Activated CD4-positive, alpha-beta T cell treated with anti-CD3 and anti-CD28 coated beads, Interleukin-2, amount 10 ng/mL, durations not matched to agents 7 days and 5 days (primary cell): ENCODE measurements around the gene ZGRF1. TPM values are rescaled to one million over a fixed set of nuclear protein-coding genes. Genes with fewer than 3 reads are reported as not detected.
"Not testable (repeated sequence)": the region's sequence is repeated elsewhere in the genome, so short reads cannot be mapped to it uniquely, and the experiment has no call there.

Source experiments
- CTCF ChIA-PET: fragments of 350-600 bp; sonication (Branson Sonifier 250); formaldehyde crosslinking; loops from one replicate; lab custom pipeline; 2021; ENCODE audit warnings: antibody characterized with exemption; lab: Charles Lee
- POLR2A ChIA-PET: fragments of 350-600 bp; sonication (Branson Sonifier 250); formaldehyde crosslinking; loops from one replicate; lab custom pipeline; 2021; ENCODE audit warnings: antibody characterized with exemption; lab: Charles Lee
- DNase-seq: peaks from one replicate; pipeline ENCODE4 v3.0.0-alpha.2; 2020
- H3K27ac Mint-ChIP-seq: one replicate; pipeline ENCODE4 v1.8.0; 2021; ENCODE audit warnings: mild to moderate bottlenecking, moderate library complexity, mixed read lengths
- H3K27me3 Mint-ChIP-seq: one replicate; pipeline ENCODE4 v1.8.0; 2021; ENCODE audit warnings: mixed read lengths
- H3K36me3 Mint-ChIP-seq: one replicate; pipeline ENCODE4 v1.8.0; 2021; ENCODE audit warnings: low read depth, mixed read lengths
- H3K4me1 Mint-ChIP-seq: one replicate; pipeline ENCODE4 v1.8.0; 2021; ENCODE audit warnings: mixed read lengths
- H3K4me3 Mint-ChIP-seq: one replicate; pipeline ENCODE4 v1.8.0; 2021; ENCODE audit warnings: mild to moderate bottlenecking, moderate library complexity, mixed read lengths
- H3K9me3 Mint-ChIP-seq: one replicate; pipeline ENCODE4 v1.8.0; 2021; ENCODE audit warnings: mixed read lengths
- total RNA-seq, 2 experiments: library from RNA; stranded (reverse); gene quantifications; one replicate each; pipeline ENCODE4 v1.2.3, GENCODE V29; 2021

The ZGRF1 gene
- total RNA-seq, 2 experiments from 2014 or later = 38.7 to 40.0 TPM

DNA sequence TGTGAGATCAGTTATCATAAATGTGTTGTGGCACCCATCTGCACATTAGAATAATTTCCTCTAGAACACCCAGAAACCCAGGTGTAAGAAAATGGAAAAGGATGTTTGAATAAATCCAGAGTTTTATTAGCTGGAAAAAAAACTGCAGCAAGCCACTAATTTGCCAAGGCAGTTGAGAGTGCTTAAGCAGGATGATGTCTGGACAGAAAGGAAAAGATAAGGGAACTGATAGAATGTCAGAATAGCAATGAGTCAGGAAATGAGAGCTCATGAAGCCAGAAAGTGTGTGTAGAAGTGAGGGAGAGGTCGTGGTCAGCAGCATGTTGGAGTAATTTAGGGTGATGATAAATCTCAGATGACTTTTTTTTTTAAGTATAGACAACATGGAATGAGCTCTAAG, 105.6 kb downstream of the ZGRF1 start:
- H3K4me1 Mint-ChIP-seq = no peaks in the 10 kb centered on the region
- DNase-seq = no peak
- H3K4me3 Mint-ChIP-seq = no peak overlapping the region
- no peak overlapping the region for H3K27ac Mint-ChIP-seq
- no peaks in the 10 kb centered on the region for H3K36me3 Mint-ChIP-seq
- CTCF ChIA-PET = interaction anchor here (0.7 to 0.9 kb wide), 4 partner anchors 8 to 222 kb away, joined by 3 to 4 read pairs (median 3); no protein-coding TSS in a partner anchor
- H3K9me3 Mint-ChIP-seq = no peaks in the 10 kb centered on the region
- H3K27me3 Mint-ChIP-seq = peaks cover 25% of the 10 kb centered on the region
- POLR2A ChIA-PET = no interaction called here

DNA sequence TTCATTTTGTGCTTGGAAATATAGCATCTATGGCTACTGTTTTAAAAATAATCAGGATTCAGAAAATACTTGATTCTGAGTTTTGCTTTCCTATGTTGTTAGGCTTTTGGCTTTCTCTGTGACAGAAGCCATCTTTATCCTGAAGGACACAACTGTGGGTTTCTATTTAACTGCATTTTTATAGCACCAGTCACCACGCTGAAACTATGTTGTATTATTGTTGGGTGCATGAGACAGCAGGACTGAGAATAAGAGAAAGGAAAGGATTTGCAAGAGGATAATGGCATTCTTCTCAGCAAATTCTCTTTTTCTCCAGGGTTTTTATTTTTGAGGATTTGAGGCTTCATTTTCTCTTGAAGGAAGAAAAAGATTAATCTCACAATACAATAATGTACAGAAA, 110.6 kb downstream of the ZGRF1 start:
- CTCF ChIA-PET = interaction anchor here (2.5 kb wide), 1 partner anchor 9 kb away, joined by 6 read pairs; no protein-coding TSS in a partner anchor
- Mint-ChIP-seq H3K27me3 (peaks cover 64% of the 10 kb centered on the region), H3K4me3 (no peak overlapping the region), H3K27ac (no peak overlapping the region), H3K4me1 (peaks cover 29% of the 10 kb centered on the region), H3K36me3 (peaks cover 3% of the 10 kb centered on the region), H3K9me3 (no peaks in the 10 kb centered on the region)
- no peak for DNase-seq
- POLR2A ChIA-PET = no interaction called here

DNA sequence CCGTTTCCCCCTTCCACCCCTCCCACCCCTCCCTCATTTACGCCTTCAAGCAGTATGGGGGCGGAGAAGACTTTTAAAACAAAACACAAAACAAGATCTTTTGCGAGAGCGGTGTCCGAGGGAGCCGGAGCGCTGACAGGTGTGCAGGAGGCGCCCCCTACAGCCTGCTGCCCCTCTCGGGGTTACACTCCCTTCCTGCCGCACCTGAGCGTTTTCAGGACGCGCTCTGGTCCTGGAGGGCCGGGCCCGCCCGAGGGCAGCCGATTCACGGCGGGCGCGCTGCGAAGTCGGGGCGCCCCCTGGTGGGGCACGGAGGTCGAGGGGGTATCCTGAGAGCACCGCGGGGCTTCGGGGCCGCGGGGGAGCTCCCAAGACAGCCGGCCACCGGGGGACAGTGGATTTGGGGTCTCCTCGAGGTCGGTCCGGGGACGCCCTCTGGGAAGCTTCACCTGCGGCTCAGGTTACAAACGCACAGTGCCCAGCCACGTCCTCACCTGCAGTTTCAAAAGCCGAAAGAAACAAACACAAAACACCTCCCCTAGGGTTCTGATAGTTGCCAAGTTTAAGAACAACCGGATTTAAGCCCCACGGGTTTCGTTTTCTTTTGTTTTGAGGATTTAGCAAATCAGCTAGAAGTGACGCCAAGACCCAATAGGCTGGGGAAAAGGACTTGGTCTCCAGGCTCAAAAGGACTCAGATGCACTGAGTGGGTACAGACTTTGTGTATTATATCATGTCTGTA, 112.8 kb downstream of the ZGRF1 start:
- Mint-ChIP-seq H3K9me3 (peaks cover 2% of the 10 kb centered on the region), H3K27me3 (peaks cover 83% of the 10 kb centered on the region), H3K36me3 (peaks cover 9% of the 10 kb centered on the region), H3K4me1 (peaks cover 45% of the 10 kb centered on the region), H3K4me3 (peak overlapping the region; percentile 64), H3K27ac (no peak overlapping the region)
- ChIA-PET POLR2A (no interaction called here), CTCF (interaction anchor here (0.5 to 4.0 kb wide), 16 partner anchors 8 to 456 kb away, joined by 3 to 45 read pairs (median 3); no protein-coding TSS in a partner anchor)
- DNase-seq = peak; percentile 72

- Mint-ChIP-seq H3K9me3 (peaks cover 2% of the 10 kb centered on the region), H3K4me3 (peak overlapping the region; percentile 64), H3K4me1 (peaks cover 52% of the 10 kb centered on the region), H3K27me3 (peaks cover 86% of the 10 kb centered on the region), H3K27ac (peak overlapping the region; percentile 26), H3K36me3 (peaks cover 9% of the 10 kb centered on the region)
- ChIA-PET CTCF (interaction anchor here (0.9 to 4.0 kb wide), 9 partner anchors 8 to 242 kb away, joined by 3 to 45 read pairs (median 4); no protein-coding TSS in a partner anchor), POLR2A (no interaction called here)
- DNase-seq = peak; percentile 36
Observed at GRCh38 chr4:112523008-112523721, 113.5 kb downstream of the ZGRF1 start.

- H3K27me3 Mint-ChIP-seq = peaks cover 90% of the 10 kb centered on the region
- H3K36me3 Mint-ChIP-seq, DNase-seq, POLR2A ChIA-PET, H3K27ac Mint-ChIP-seq, H3K9me3 Mint-ChIP-seq: not testable (repeated sequence)
- H3K4me3 Mint-ChIP-seq = peak overlapping the region; percentile 64
- CTCF ChIA-PET = interaction anchor here (0.9 to 4.0 kb wide), 5 partner anchors 8 to 216 kb away, joined by 3 to 45 read pairs (median 4); no protein-coding TSS in a partner anchor
- H3K4me1 Mint-ChIP-seq = peaks cover 59% of the 10 kb centered on the region
Observed at GRCh38 chr4:112522431-112522830, 114.3 kb downstream of the ZGRF1 start.

DNA sequence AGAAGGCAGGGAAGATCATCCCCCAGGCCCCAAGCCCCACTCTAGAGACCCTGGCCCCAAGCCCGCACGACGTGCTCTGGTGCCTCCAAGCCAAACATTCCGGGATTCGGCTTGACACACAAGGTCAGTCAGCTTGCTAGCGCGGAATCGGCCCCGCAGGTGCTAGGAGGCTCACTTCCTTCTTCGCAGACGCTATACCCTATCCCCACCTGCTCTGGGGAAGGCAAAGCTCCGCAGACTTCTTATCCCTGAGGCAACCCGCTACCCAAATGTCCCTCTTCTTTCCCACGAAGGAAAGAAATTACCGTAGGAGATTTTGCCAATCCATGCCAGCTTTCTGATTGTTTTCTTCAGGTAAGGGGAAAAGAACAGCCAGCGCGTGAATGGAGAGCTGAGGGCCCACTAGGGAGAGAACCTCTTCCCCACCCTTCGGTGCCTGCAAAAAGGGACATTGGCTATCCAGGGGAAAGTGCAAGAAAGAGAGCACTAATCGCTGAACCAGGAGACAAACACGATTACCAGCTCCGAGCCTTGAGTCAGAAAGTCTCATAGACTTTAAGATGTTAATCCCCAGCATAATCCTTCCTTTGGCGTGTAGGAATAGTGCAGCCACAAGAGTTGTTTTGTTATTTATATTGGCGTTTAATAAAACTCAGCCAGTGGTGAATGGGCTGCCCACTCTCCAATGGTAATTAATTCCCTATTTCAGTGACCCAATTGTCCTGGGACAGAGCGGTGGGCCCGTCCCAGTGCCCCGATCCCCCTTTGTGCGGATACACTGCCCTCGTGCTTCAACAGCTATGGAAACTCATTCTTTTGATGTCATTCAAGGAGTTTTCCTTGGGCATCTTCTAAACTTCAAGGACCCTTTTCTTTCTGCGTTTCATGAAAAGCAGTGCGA, 115.3 kb downstream of the ZGRF1 start:
- CTCF ChIA-PET = interaction anchor here (1.1 to 4.0 kb wide), 3 partner anchors 10 to 11 kb away, joined by 3 to 45 read pairs (median 3); no protein-coding TSS in a partner anchor
- no peak for DNase-seq
- peak overlapping the region; percentile 48 for H3K27ac Mint-ChIP-seq
- H3K4me3 Mint-ChIP-seq = peak overlapping the region; percentile 10
- POLR2A ChIA-PET = no interaction called here
- H3K27me3 Mint-ChIP-seq = peaks cover 88% of the 10 kb centered on the region
- peaks cover 9% of the 10 kb centered on the region for H3K36me3 Mint-ChIP-seq
- peaks cover 2% of the 10 kb centered on the region for H3K9me3 Mint-ChIP-seq
- H3K4me1 Mint-ChIP-seq = peaks cover 68% of the 10 kb centered on the region

GRCh38 chr4:112520598-112521122, 116.0 kb downstream of the ZGRF1 start:
- DNase-seq = no peak
- Mint-ChIP-seq H3K4me1 (peaks cover 73% of the 10 kb centered on the region), H3K9me3 (peaks cover 2% of the 10 kb centered on the region), H3K27me3 (peaks cover 89% of the 10 kb centered on the region), H3K36me3 (peaks cover 9% of the 10 kb centered on the region), H3K4me3 (peak overlapping the region; percentile 10), H3K27ac (peak overlapping the region; percentile 48)
- ChIA-PET CTCF (interaction anchor here (1.1 to 1.8 kb wide), 2 partner anchors 10 to 11 kb away, joined by 3 read pairs; no protein-coding TSS in a partner anchor), POLR2A (no interaction called here)

GRCh38 chr4:112519689-112520597, 116.8 kb downstream of the ZGRF1 start:
- CTCF ChIA-PET = interaction anchor here (1.1 to 1.8 kb wide), 2 partner anchors 10 to 11 kb away, joined by 3 read pairs; no protein-coding TSS in a partner anchor
- Mint-ChIP-seq H3K36me3 (peaks cover 9% of the 10 kb centered on the region), H3K4me3 (peak overlapping the region; percentile 29), H3K9me3 (peaks cover 2% of the 10 kb centered on the region), H3K27me3 (peaks cover 89% of the 10 kb centered on the region), H3K4me1 (peaks cover 76% of the 10 kb centered on the region), H3K27ac (no peak overlapping the region)
- POLR2A ChIA-PET = no interaction called here
- no peak for DNase-seq

- Mint-ChIP-seq H3K4me1 (peaks cover 80% of the 10 kb centered on the region), H3K9me3 (peaks cover 2% of the 10 kb centered on the region), H3K27ac (no peak overlapping the region), H3K36me3 (peaks cover 9% of the 10 kb centered on the region), H3K27me3 (peaks cover 94% of the 10 kb centered on the region), H3K4me3 (no peak overlapping the region)
- DNase-seq = no peak
- ChIA-PET POLR2A (no interaction called here), CTCF (no interaction called here)
Observed at GRCh38 chr4:112518675-112519074, 118.0 kb downstream of the ZGRF1 start.

- H3K9me3 Mint-ChIP-seq = peaks cover 2% of the 10 kb centered on the region
- H3K4me1 Mint-ChIP-seq = peaks cover 74% of the 10 kb centered on the region
- POLR2A ChIA-PET = no interaction called here
- DNase-seq = no peak
- H3K4me3 Mint-ChIP-seq = peak overlapping the region; percentile 68
- peaks cover 10% of the 10 kb centered on the region for H3K36me3 Mint-ChIP-seq
- H3K27me3 Mint-ChIP-seq = peaks cover 93% of the 10 kb centered on the region
- H3K27ac Mint-ChIP-seq = no peak overlapping the region
- CTCF ChIA-PET = no interaction called here
Observed at GRCh38 chr4:112517911-112518310, 118.8 kb downstream of the ZGRF1 start.

DNA sequence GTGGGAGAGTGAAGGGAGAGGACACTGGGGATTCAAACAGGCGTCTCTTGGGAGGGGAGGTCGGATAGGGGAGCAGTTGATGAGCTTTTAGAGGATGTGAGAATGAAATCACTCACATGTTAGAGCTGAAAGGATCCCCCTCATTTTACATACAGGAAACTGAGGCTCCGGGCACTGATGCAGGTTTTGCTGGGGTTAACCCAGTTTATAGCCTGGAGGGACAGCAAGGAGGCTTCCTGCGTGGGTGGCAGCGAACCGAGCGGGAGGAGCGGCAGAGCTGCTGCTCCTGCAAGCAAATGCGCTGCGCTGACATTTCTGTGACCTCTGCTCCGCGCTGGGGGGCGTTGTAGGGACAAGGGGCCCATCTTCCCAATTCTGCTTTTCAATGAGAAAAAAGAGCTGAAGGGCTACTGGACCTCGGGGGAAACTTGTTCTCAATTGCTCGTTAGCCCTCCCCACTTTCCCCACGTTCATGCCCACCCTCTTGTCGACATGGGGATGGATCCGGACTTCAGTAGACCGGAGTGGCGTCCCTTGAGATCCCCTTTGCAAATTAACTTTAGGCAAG, 119.6 kb downstream of the ZGRF1 start:
- Mint-ChIP-seq H3K9me3 (peaks cover 2% of the 10 kb centered on the region), H3K27ac (peak overlapping the region; percentile 68), H3K27me3 (peaks cover 93% of the 10 kb centered on the region), H3K36me3 (peaks cover 9% of the 10 kb centered on the region), H3K4me1 (peaks cover 69% of the 10 kb centered on the region), H3K4me3 (peak overlapping the region; percentile 68)
- CTCF ChIA-PET = interaction anchor here (0.9 to 1.6 kb wide), 2 partner anchors 9 to 14 kb away, joined by 3 to 4 read pairs; no protein-coding TSS in a partner anchor
- POLR2A ChIA-PET = no interaction called here
- DNase-seq = peak; percentile 24
